NCI-H2196 (cell line): ENCODE measurements around the gene CCNG2.
A peak's percentile ranks its signal among the peaks of the same experiment; 100 is the strongest.

Experiments
- DNase-seq: peaks from one replicate; lab custom pipeline; 2025; ENCODE audit not compliant: unreplicated experiment; lab: John Stamatoyannopoulos, UW

CCNG2 gene

GRCh38 chr4:77201343-77201742 lies 44.3 kb downstream of the CCNG2 start:
- DNase-seq, result no peak

- DNase-seq, result no peak
Measured at GRCh38 chr4:77201857-77202256, 44.9 kb downstream of the CCNG2 start.

- DNase-seq, result no peak
Measured at GRCh38 chr4:77202491-77202890, 45.5 kb downstream of the CCNG2 start.

GRCh38 chr4:77203380-77204197 lies 46.6 kb downstream of the CCNG2 start:
- peak; percentile 16 for DNase-seq

- DNase-seq, result no peak
Measured at GRCh38 chr4:77204621-77205020, 47.6 kb downstream of the CCNG2 start.

GRCh38 chr4:77209012-77209411 lies 52.0 kb downstream of the CCNG2 start:
- no peak for DNase-seq

GRCh38 chr4:77209936-77210335 lies 52.9 kb downstream of the CCNG2 start:
- DNase-seq, result no peak

GRCh38 chr4:77215107-77215506 lies 58.1 kb downstream of the CCNG2 start:
- no peak for DNase-seq

- no peak for DNase-seq
Measured at GRCh38 chr4:77217526-77217925, 60.5 kb downstream of the CCNG2 start.

- DNase-seq, result no peak
Measured at GRCh38 chr4:77219266-77219665, 62.3 kb downstream of the CCNG2 start.
